HepG2 (cell line): ENCODE data around the gene RABGAP1L. TPM values are rescaled to one million over a fixed set of nuclear protein-coding genes. Genes with fewer than 3 reads are reported as not detected.

ENCODE experiments used
- ATAC-seq: fragments of 200-7000 bp; cut with Tn5 transposase; 3 replicates; pipeline ENCODE4 v1.9.1; 2020; ENCODE audit warnings: mild to moderate bottlenecking, moderate library complexity
- BruUV-seq: library from RNA; stranded (reverse); fragments of 400-500 nt; replicated peaks from 2 replicates; lab custom pipeline; 2021; lab: Mats Ljungman, UMichigan
- CTCF ChIA-PET: fragments of 300-600 bp; formaldehyde crosslinking; extraction: SDS; loops from one replicate; lab custom pipeline; 2021; ENCODE audit warnings: low total read pairs, inconsistent platforms, low intra/inter-chr PET ratio; lab: Yijun Ruan, JAX
- POLR2A ChIA-PET: fragments of 350-600 bp; sonication (Branson Sonifier 250); formaldehyde crosslinking; loops from one replicate; lab custom pipeline; 2020; ENCODE audit warnings: antibody characterized with exemption, inconsistent platforms; lab: Yijun Ruan, JAX
- DNase-seq: peaks from one replicate; pipeline ENCODE4 v3.0.0-alpha.2; 2015; ENCODE audit warnings: low spot score
- FAIRE-seq: peaks from 3 replicates; lab custom pipeline; 2011; peaks lifted over from hg19 to GRCh38; lab: Jason Lieb, UNC
- H2AFZ ChIP-seq: one replicate; pipeline ENCODE4 v1.6.1; 2011; ENCODE audit warnings: low read length, inconsistent platforms
- H3K27ac ChIP-seq: fragments of 300-600 bp; 3 replicates; pipeline ENCODE4 v1.8.0; 2011; ENCODE audit warnings: mixed run types, mild to moderate bottlenecking, mixed read lengths, low read length, inconsistent platforms; ENCODE audit not compliant: insufficient read depth; ENCODE audit errors: extremely low read length
- H3K27me3 ChIP-seq, 2 experiments: fragments of 200-600 bp in 1 of 2; 2 replicates in 1 of 2; 3 replicates in 1 of 2; pipeline versions ENCODE4 v1.6.0 to v1.8.0; 2011; ENCODE audit warnings: low read length in 2 of 2, mild to moderate bottlenecking in 2 of 2, moderate library complexity in 2 of 2, inconsistent platforms in 1 of 2; ENCODE audit not compliant: insufficient read depth in 2 of 2, control insufficient read depth in 1 of 2
- H3K36me3 ChIP-seq, 2 experiments: fragments of 200-600 bp in 1 of 2; replicated peaks in 1 of 2; 2 replicates in 1 of 2; 3 replicates in 1 of 2; pipeline versions ENCODE4 v1.5.1 to v1.8.0; 2011; ENCODE audit warnings: low read length in 2 of 2, inconsistent platforms in 1 of 2; ENCODE audit not compliant: insufficient read depth in 2 of 2, control insufficient read depth in 1 of 2
- H3K4me1 ChIP-seq: 2 replicates; pipeline ENCODE4 v1.5.1; 2012; ENCODE audit warnings: low read length, inconsistent platforms; ENCODE audit not compliant: insufficient read depth
- H3K4me2 ChIP-seq: 2 replicates; pipeline ENCODE4 v1.6.0; 2011; ENCODE audit warnings: low read depth, low read length, inconsistent platforms
- H3K4me3 ChIP-seq, 3 experiments: fragments of 200-600 bp in 1 of 3; sonication (generic), shearing (Covaris generic) in 1 of 3; replicated peaks in 1 of 3; 2 replicates each; pipeline ENCODE4 v1.5.1; 2011 to 2016; ENCODE audit warnings: low read length in 3 of 3, inconsistent platforms in 2 of 3, low read depth in 2 of 3, mild to moderate bottlenecking in 2 of 3, control low read depth in 1 of 3, mixed read lengths in 1 of 3; ENCODE audit not compliant: insufficient read depth in 1 of 3
- H3K79me2 ChIP-seq: one replicate; pipeline ENCODE4 v1.6.1; 2011; ENCODE audit warnings: low read length, inconsistent platforms; ENCODE audit not compliant: insufficient read depth
- H3K9ac ChIP-seq: 2 replicates; pipeline ENCODE4 v1.6.0; 2011; ENCODE audit warnings: mild to moderate bottlenecking, low read depth, low read length, inconsistent platforms; ENCODE audit not compliant: insufficient read depth
- H3K9me3 ChIP-seq: 2 replicates; pipeline ENCODE4 v1.5.1; 2012; ENCODE audit warnings: mild to moderate bottlenecking, low read length
- H4K20me1 ChIP-seq: 2 replicates; pipeline ENCODE4 v1.6.0; 2011; ENCODE audit warnings: inconsistent platforms, mild to moderate bottlenecking, low read length, moderate library complexity; ENCODE audit not compliant: insufficient read depth
- HMG20A ChIP-seq: IDR thresholded peaks from 2 replicates; pipeline ENCODE4 v1.6.1; 2016; ENCODE audit warnings: borderline replicate concordance
- KAT7 ChIP-seq: IDR thresholded peaks from 2 replicates; pipeline ENCODE4 v1.6.1; 2018; ENCODE audit warnings: borderline replicate concordance, missing compliant biosample characterization
- KLF12 ChIP-seq: sonication (generic); formaldehyde crosslinking; IDR thresholded peaks from 2 replicates; pipeline ENCODE4 v1.4.0; 2020; ENCODE audit warnings: missing genetic modification reagents, borderline replicate concordance
- KLF9 ChIP-seq: IDR thresholded peaks from 2 replicates; pipeline ENCODE4 v1.6.1; 2016; ENCODE audit warnings: low read depth
- MAFF ChIP-seq: IDR thresholded peaks from 2 replicates; pipeline ENCODE4 v1.6.1; 2011; ENCODE audit warnings: low read depth, low read length, improper control_type of control experiment
- MAFK ChIP-seq, 2 experiments: IDR thresholded peaks in 1 of 2; conservative IDR thresholded peaks in 1 of 2; 2 replicates each; pipeline ENCODE4 v1.6.1; 2011; ENCODE audit warnings: improper control_type of control experiment in 2 of 2, low read length in 2 of 2
- MEIS2 ChIP-seq: sonication (generic); formaldehyde crosslinking; IDR thresholded peaks from 2 replicates; pipeline ENCODE4 v1.9.0; 2021; ENCODE audit warnings: mild to moderate bottlenecking, missing genetic modification reagents
- PHF20 ChIP-seq: sonication (generic); formaldehyde crosslinking; IDR thresholded peaks from 2 replicates; pipeline ENCODE4 v1.5.0; 2020; ENCODE audit warnings: mild to moderate bottlenecking, missing genetic modification reagents
- PLSCR1 ChIP-seq: sonication (generic); formaldehyde crosslinking; IDR thresholded peaks from 2 replicates; pipeline ENCODE4 v1.5.0; 2020; ENCODE audit warnings: missing genetic modification reagents, mild to moderate bottlenecking, borderline replicate concordance
- ZBTB7A ChIP-seq: sonication (generic); formaldehyde crosslinking; IDR thresholded peaks from 2 replicates; pipeline ENCODE4 v1.8.0; 2022; ENCODE audit warnings: mild to moderate bottlenecking, missing genetic modification reagents
- ZNF350 ChIP-seq: sonication (generic); formaldehyde crosslinking; IDR thresholded peaks from 2 replicates; pipeline ENCODE4 v1.4.0; 2020; ENCODE audit warnings: mild to moderate bottlenecking, low read depth, missing genetic modification reagents, borderline replicate concordance
- ZNF580 ChIP-seq: IDR thresholded peaks from 2 replicates; pipeline ENCODE4 v1.6.1; 2016; ENCODE audit warnings: low read depth, borderline replicate concordance
- WGBS: methylation state at CpG from one replicate; pipeline ENCODE4 v1.1.6; 2017; ENCODE audit warnings: low lambda C conversion rate; 5-methylcytosine and 5-hydroxymethylcytosine counted together
- in situ Hi-C: cut with HindIII; loops from 2 replicates; pipeline ENCODE4 v1.10.0; 2017; ENCODE audit warnings: low pct_unique_long_range_greater_than_20kb; ENCODE audit not compliant: extremely low pct_ligation_motif_present
- intact Hi-C: fragments of 100-400 bp; cut with micrococcal nuclease; formaldehyde crosslinking; loops from one replicate; pipeline ENCODE4 v1.10.0; 2022; ENCODE audit not compliant: unreplicated experiment
- polyA plus RNA-seq, 8 experiments: library from polyadenylated mRNA; depleted of rRNA in 3 of 8; stranded (reverse) in 7 of 8; unstranded in 1 of 8; fragments of >200 nt; fragmentation: Illumina TruSeq in 4 of 8; extraction: Trizol in 4 of 8; gene quantifications; 2 replicates each; pipeline versions ENCODE4 v1.2.1 to v1.2.3, GENCODE V29; 2011 to 2016; ENCODE audit warnings: low read depth in 4 of 8, missing spikeins in 1 of 8, mixed read lengths in 1 of 8; ENCODE audit not compliant: insufficient read depth in 1 of 8
- total RNA-seq, 5 experiments: library from RNA; depleted of rRNA; stranded (reverse); fragments of >200 nt; fragmentation: Illumina TruSeq; extraction: Trizol; gene quantifications; 2 replicates each; pipeline ENCODE4 v1.2.3, GENCODE V29; 2016; ENCODE audit warnings: low read depth in 1 of 5

RABGAP1L gene
- total and polyA plus RNA-seq, 2 of the 13 experiments (the other 11 are each of a cell fraction or from before 2014, with no cell fraction given): 7.9 to 22.6 TPM

- WGBS: 66% methylated on average over 4 of the region's 4 CpGs
- ATAC-seq: no peak
- TF ChIP-seq MAFF: peak; percentile 37; the same call in 1 of the 2 replicates
- TF ChIP-seq PLSCR1 (CRISPR knock-in tag): no peak
- TF ChIP-seq MAFK (conservative IDR thresholded peaks at IDR 0.05 in 1 of 2, IDR thresholded peaks at IDR 0.05 in 1 of 2; ENCODE audit: low read length in 2 of 2): peak in 1 of 2 experiments; percentile 58; a peak in 3 of 4 replicates
- TF ChIP-seq KAT7: no peak
- TF ChIP-seq, all 625 proteins: peak for 2
Observed at GRCh38 chr1:174726880-174727585, 567.7 kb downstream of the RABGAP1L start.

GRCh38 chr1:174734270-174734669 is 575.0 kb downstream of the RABGAP1L start:
- CTCF ChIA-PET: no interaction called here
- no peak for FAIRE-seq
- POLR2A ChIA-PET: no interaction called here

More at GRCh38 chr1:174726880-174727585, 567.7 kb downstream of the RABGAP1L start:
- Histone ChIP-seq H3K4me3 (no peak overlapping the region), H3K27ac (no peak overlapping the region), H3K4me1 (peaks cover 18% of the 10 kb centered on the region), H3K79me2 (no peaks in the 10 kb centered on the region), H2AFZ (no peak overlapping the region), H3K9ac (no peak overlapping the region), H3K4me2 (no peak overlapping the region), H3K36me3 (no peaks in the 10 kb centered on the region), H3K27me3 (no peaks in the 10 kb centered on the region), H3K9me3 (no peaks in the 10 kb centered on the region), H4K20me1 (no peaks in the 10 kb centered on the region)
- FAIRE-seq (peak; percentile 18), DNase-seq (no peak)
- CTCF ChIA-PET: interaction anchor here (1.5 to 3.1 kb wide), 2 partner anchors 464 to 469 kb away, joined by 14 to 16 read pairs; no protein-coding TSS in a partner anchor
- BruUV-seq: no TSS peak
- intact Hi-C loops (loop anchor here (1.0 kb wide), 1 partner anchor 465 kb away; no protein-coding TSS in a partner anchor), in situ Hi-C loops (no loop called here)
- POLR2A ChIA-PET: interaction anchor here (1.4 kb wide), 1 partner anchor 465 kb away, joined by 3 read pairs; no protein-coding TSS in a partner anchor

More at GRCh38 chr1:174734270-174734669, 575.0 kb downstream of the RABGAP1L start:
- 96% methylated on average over 2 of the region's 2 CpGs for WGBS
- intact Hi-C loops: no loop called here
- Histone ChIP-seq H3K79me2 (no peaks in the 10 kb centered on the region), H3K36me3 (no peaks in the 10 kb centered on the region), H2AFZ (no peak overlapping the region)
- BruUV-seq: no TSS peak
- no peak for TF ChIP-seq KLF9
- no peak for TF ChIP-seq ZBTB7A (CRISPR knock-in tag)
- no peak for TF ChIP-seq MEIS2 (CRISPR knock-in tag)
- TF ChIP-seq HMG20A (CRISPR knock-in tag): no peak
- TF ChIP-seq PHF20 (CRISPR knock-in tag): no peak
- TF ChIP-seq ZNF350 (CRISPR knock-in tag): no peak
- no peak for TF ChIP-seq ZNF580 (CRISPR knock-in tag)
- no peak for TF ChIP-seq KLF12
- TF ChIP-seq, all 625 proteins: peak for 0
- Histone ChIP-seq H3K27ac (no peak overlapping the region), H3K27me3 (no peaks in the 10 kb centered on the region), H3K9ac (no peak overlapping the region), H3K9me3 (no peaks in the 10 kb centered on the region), H3K4me3 (no peak overlapping the region), H4K20me1 (no peaks in the 10 kb centered on the region), H3K4me1 (no peaks in the 10 kb centered on the region), H3K4me2 (no peak overlapping the region)
- ATAC-seq (no peak), DNase-seq (no peak)
- in situ Hi-C loops: no loop called here
